DMS114 treated with DMSO at 0.1 percent for 48 hours (cell line): ENCODE data around the gene LIPG.

Experiments used
- DNase-seq: peaks from one replicate; lab custom pipeline; 2025; ENCODE audit not compliant: unreplicated experiment; lab: John Stamatoyannopoulos, UW

The LIPG gene

GRCh38 chr18:49546278-49546677, 15.6 kb upstream of the LIPG start:
- no peak for DNase-seq

DNA sequence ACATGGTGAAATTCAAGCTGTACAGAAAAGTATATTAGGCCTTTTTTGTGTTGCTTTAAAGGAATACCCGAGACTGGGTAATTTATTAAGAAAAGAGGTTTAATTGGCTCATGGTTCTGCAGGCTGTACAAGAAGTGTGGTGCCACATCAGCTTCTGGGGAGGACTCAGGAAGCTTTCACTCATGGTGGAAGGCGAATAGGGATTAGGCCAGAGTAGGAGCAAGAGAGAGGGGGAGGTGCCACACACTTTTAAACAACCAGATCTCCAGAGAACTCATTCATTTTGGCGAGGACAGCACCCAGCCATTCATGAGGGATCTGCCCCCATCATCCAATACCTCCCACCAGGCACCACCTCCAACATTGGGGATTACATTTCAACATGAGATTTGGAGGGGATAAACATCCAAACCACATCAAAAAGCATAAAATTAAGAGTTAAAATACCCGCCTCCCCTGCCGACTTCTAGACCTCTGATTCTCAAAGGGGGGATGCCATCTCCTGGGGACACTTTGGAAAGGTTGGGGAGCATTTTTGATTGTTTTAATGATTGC, 15.1 kb upstream of the LIPG start:
- no peak for DNase-seq

DNA sequence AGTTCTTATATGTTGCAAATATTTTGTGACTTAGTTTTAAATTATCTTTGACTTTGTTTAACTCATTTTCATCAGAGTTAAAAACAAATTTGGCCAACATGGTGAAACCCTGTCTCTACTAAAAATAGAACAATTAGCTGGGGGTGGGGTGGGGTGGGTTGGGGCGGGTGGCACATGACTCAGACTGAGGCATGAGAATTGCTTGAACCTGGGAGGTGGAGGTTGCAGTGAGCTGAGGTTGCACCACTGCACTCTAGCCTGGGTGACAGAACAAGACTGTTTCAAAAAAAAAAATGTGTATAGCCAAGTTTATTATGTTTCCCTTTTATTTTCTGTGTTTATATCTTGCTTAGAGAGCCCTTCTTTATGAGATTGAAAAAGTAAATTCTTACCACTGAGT, 14.2 kb upstream of the LIPG start:
- no peak for DNase-seq

GRCh38 chr18:49548229-49548636, 13.6 kb upstream of the LIPG start:
- no peak for DNase-seq

DNA sequence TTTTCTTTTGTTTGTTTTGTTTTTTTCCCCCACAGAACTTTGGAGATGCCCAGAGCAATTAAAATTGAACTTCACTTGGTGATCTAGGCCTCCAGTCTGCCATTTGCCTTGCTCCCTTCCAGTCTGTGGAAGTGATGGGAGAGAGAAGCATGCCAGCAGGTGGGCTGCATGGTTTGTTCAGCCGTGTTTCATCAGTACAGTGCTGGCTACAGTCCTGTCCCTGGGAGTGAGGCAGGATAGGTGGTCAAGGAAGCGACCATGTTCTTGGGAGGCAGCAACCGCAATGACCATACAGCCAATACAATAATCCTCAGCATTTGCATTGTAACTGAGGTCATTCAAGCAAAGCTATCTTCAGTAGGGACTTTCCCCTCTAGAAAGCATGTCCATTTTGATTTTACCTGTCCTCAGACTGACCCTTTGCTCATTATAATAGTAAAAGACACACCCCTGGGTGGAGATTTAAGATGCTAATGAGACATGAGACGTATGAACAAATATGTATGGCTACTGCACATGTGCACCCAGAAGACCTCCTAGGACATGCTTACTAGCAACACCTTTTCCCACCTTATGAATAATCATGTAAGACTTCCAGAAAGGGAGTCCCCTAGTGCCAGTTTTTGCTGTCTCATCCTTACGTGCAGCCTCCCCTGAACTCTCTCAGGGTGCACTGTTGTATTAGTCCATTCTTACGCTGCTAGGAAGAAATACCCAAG, 11.1 kb upstream of the LIPG start:
- no peak for DNase-seq

GRCh38 chr18:49553003-49553402, 8.9 kb upstream of the LIPG start:
- DNase-seq = no peak

GRCh38 chr18:49555641-49556040, 6.2 kb upstream of the LIPG start:
- DNase-seq = no peak

GRCh38 chr18:49558356-49558755, 3.5 kb upstream of the LIPG start:
- DNase-seq = no peak

GRCh38 chr18:49559326-49559931, 2.4 kb upstream of the LIPG start:
- peak; percentile 16 for DNase-seq

DNA sequence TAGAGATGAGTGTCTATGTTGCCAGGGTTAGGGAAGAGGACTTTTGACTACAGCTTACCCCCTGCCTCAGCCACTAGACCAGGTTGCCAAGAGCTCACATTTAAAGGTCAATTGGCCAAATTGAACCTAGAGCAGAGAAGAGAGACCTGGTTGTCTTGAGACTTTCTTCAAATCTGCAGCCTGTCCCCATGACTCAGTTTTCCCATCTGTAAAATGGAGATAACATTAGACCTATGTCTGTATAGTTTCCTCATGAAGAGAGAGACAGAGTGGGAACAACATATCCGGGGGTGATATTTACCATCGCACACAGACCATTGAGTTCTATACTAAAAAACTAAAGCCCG, 1.6 kb upstream of the LIPG start:
- DNase-seq = no peak

GRCh38 chr18:49560624-49561288, 1.1 kb upstream of the LIPG start:
- no peak for DNase-seq

GRCh38 chr18:49562481-49563129, 748 bp downstream of the LIPG start:
- DNase-seq = no peak

DNA sequence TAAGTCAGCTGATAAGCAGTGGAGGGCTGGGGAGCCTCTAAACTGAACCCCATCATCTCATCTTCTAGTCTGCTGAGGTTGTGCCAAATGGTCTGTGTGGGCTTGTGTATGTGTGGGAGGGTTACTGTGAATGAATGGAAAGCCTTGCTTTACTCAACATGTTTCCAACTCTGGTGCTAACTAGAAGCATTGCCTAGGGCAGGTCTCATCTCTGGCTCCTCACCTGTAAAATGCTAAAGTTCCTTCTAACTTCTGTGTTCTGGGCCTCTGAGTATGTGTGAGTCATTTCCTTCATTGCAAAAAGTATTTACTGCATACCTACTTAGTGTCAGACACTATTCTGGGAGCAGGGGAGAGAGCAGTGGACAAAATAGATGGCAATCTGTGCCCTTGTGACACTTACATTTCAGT, 1.3 kb downstream of the LIPG start:
- no peak for DNase-seq

- DNase-seq = no peak
Observed at GRCh38 chr18:49563701-49564517, 2.1 kb downstream of the LIPG start.

DNA sequence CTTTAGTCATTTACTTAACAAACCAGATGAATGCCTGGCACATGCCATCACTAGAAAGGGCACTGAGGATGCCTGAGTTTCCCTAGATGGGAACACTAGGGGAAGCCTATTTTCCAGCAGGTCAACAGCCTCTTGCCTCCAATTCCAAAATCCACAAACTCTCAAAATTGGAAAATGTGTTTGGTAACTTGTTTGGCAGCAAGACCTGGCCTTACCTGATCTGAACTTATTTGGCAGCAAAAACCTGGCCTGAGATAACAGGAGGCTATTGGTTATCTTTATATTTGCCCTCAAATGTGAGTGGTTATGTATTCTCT, 2.6 kb downstream of the LIPG start:
- DNase-seq = no peak

GRCh38 chr18:49565101-49565500, 3.2 kb downstream of the LIPG start:
- no peak for DNase-seq

GRCh38 chr18:49565612-49566011, 3.8 kb downstream of the LIPG start:
- DNase-seq = no peak

DNA sequence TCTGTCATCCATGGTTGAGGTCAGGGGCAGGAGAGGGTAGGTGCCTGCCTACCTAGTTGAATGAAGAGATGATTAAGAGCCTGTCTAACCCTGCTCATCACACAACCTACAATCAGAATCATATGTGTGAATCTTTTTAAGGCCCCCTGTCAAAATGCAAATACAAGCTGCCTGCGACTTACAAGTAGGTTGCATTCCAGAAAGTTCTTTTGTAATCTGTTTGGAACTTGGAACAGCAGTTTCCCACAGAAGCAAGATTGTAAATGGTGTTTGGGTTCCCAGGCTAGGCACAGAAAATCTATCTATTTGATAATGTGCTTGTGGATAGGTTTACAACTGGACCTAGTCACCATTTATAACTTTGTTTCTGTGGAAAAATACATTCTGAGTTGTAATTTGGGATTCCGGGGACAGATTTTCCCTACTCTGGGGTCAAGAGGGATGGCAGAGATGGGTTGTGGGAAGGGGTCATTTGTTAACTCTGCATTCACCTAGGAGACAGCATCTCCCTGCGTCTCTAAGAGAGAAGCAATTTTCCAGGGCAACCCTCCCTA, 4.4 kb downstream of the LIPG start:
- DNase-seq = no peak

DNA sequence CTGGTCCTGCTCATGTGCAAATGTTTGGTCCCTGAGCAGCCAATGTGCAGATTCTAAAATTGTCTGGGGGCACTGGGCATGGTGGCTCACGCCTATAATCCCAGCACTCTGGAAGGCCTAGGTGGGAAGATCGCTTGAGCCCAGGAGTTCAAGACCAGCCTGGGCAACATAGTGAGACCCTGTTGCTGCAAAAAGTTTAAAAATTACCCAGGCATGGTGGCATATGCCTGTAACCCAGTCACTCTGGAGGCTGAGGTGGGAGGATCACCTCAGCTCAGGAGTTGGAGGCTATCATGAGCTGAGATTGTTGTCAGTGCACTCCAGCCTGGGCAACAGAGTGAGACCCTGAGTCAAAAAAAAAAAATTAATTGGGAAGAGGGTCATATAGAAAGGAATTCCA, 5.1 kb downstream of the LIPG start:
- DNase-seq = no peak

DNA sequence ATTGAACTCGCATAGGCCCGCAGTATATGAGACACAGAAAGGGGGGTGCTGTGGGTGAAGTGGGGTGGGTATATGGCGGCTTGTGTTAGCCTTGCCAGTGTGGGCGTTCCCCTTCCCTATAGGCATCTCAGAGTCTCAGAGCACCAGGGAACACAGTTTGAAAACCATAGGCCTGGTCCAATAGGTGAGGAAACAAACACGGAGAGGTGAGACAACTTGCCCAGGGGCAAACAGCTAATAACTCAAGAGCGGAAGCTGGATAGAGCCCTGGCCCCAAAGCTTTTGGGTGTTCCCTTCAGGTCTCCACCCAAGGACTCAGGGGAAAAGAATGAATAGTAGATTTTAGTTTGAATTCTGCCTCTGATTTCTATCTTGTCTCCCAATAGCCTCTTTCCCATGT, 7.9 kb downstream of the LIPG start:
- no peak for DNase-seq

DNA sequence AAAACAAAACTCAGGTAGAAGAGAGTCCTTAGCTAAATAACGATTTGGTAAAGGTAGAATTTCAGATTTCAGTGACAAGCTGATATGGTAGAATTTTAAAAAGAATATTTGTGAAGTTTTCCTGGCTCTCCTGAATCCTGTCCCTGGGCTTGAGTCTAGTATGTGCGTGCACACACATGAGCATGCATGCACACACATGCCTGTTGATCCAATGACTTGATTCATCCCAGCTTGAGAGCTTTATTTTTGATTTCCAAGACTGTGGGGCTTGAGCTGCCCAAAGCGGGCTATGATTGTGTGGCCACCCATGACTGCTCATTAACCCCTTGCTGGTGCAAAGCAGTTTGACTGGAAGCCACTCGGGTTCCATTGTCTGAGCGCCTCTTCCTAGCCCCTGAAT, 9.0 kb downstream of the LIPG start:
- no peak for DNase-seq
